GM19193 (cell line): Measurements from ENCODE around the gene NKD2.

Source experiments
- POLR2A ChIP-seq: IDR thresholded peaks from 4 replicates; pipeline ENCODE4 v1.6.1; 2011; ENCODE audit not compliant: insufficient read depth, insufficient read length; ENCODE audit errors: extremely low read depth

Gene NKD2

GRCh38 chr5:989961-990530 lies 18.6 kb upstream of the NKD2 start:
- no peak for TF ChIP-seq POLR2A

- no peak for TF ChIP-seq POLR2A
Observed at GRCh38 chr5:991472-992267, 16.9 kb upstream of the NKD2 start.

GRCh38 chr5:994272-994607 lies 14.4 kb upstream of the NKD2 start:
- TF ChIP-seq POLR2A: no peak

GRCh38 chr5:994821-995220 lies 13.8 kb upstream of the NKD2 start:
- TF ChIP-seq POLR2A: no peak

GRCh38 chr5:995318-995717 lies 13.3 kb upstream of the NKD2 start:
- TF ChIP-seq POLR2A: no peak

- no peak for TF ChIP-seq POLR2A
Observed at GRCh38 chr5:997001-997474, 11.6 kb upstream of the NKD2 start.

- no peak for TF ChIP-seq POLR2A
Observed at GRCh38 chr5:997711-998110, 10.9 kb upstream of the NKD2 start.

GRCh38 chr5:998246-999031 lies 10.2 kb upstream of the NKD2 start:
- no peak for TF ChIP-seq POLR2A

- TF ChIP-seq POLR2A: no peak
Observed at GRCh38 chr5:999032-999501, 9.5 kb upstream of the NKD2 start.

GRCh38 chr5:999724-1000123 lies 8.9 kb upstream of the NKD2 start:
- no peak for TF ChIP-seq POLR2A

- TF ChIP-seq POLR2A: no peak
Observed at GRCh38 chr5:1000329-1000728, 8.3 kb upstream of the NKD2 start.

GRCh38 chr5:1001406-1002270 lies 7.0 kb upstream of the NKD2 start:
- no peak for TF ChIP-seq POLR2A

- no peak for TF ChIP-seq POLR2A
Observed at GRCh38 chr5:1002271-1002546, 6.4 kb upstream of the NKD2 start.

GRCh38 chr5:1002836-1003235 lies 5.8 kb upstream of the NKD2 start:
- TF ChIP-seq POLR2A: no peak
